Measurements from ENCODE around the gene ZNF628. TPM values are rescaled to one million over a fixed set of nuclear protein-coding genes. Genes with fewer than 3 reads are reported as not detected.
"Not testable (repeated sequence)": the region's sequence is repeated elsewhere in the genome, so short reads cannot be mapped to it uniquely, and the experiment has no call there.

The ZNF628 gene
- total RNA-seq, 2 donors from 2014 or later, result 9.9 to 12.6 TPM

DNA sequence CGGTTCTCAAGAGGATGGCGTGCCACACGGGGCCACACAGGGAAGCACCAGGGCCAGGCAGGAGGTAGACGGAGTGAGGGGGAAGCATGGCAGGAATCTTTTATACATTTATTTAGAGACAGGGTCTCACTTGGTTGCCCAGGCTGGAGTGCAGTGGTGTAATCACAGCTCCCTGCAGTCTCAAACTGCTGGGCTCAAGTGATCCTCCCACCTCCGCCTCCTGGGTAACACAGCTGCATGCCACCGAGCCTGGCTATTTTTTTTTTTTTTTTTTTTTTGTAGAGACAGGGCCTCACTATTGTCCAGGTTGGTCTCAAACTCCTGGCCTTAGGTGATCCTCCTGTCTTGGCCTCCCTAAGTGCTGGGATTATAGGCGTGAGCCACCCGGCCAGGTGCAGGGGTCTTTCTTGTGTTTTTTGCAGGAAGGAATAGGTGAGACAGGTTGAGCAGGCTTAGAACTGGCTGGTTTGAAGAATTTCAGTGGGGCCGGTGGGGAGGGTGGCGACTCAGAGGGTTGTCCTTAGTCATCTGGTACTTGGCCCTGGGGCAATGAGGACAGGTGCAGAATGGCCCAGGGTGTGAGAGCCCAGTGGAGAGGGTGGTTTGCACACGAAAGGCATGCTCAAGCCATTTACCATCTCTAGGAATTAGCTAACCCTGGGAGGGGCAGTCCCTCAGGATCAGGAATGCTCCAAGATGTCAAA is 19.4 kb downstream of the ZNF628 start:
- H3K4me3 Mint-ChIP-seq, result no peak overlapping the region
- H3K36me3 ChIP-seq (ENCODE audit: control insufficient read depth, insufficient read depth, low read length), result no peaks in the 10 kb centered on the region
- no peak overlapping the region for H3K27ac Mint-ChIP-seq
- no peak overlapping the region for H3K27ac ChIP-seq (ENCODE audit: low read depth, low read length)
- no peaks in the 10 kb centered on the region for H3K27me3 ChIP-seq (ENCODE audit: control insufficient read depth, insufficient read depth, low read length, poor library complexity, severe bottlenecking)
- no peaks in the 10 kb centered on the region for H3K4me1 ChIP-seq (ENCODE audit: control insufficient read depth, insufficient read depth, low read length)
- no peaks in the 10 kb centered on the region for H3K4me1 Mint-ChIP-seq
- no peaks in the 10 kb centered on the region for H3K9me3 Mint-ChIP-seq
- no peaks in the 10 kb centered on the region for H3K36me3 Mint-ChIP-seq (ENCODE audit: low read depth)
- WGBS, 2 experiments (ENCODE audit: insufficient coverage in 1 of 2, insufficient read length in 1 of 2), result 68 to 79% methylated on average over 5 to 11 of the region's 11 CpGs
- DNase-seq, result peak; percentile 72
- H3K9ac ChIP-seq (ENCODE audit: extremely low read depth, low read length, poor library complexity, severe bottlenecking), result no peak overlapping the region
- no peak overlapping the region for H3K4me3 ChIP-seq (ENCODE audit: low read length)
- H3K9me3 ChIP-seq (ENCODE audit: control insufficient read depth, low read length), result no peaks in the 10 kb centered on the region
- H3K27me3 Mint-ChIP-seq (ENCODE audit: insufficient read depth), result peaks cover 33% of the 10 kb centered on the region
- no peak for TF ChIP-seq CTCF (conservative IDR thresholded peaks at IDR 0.05)

DNA sequence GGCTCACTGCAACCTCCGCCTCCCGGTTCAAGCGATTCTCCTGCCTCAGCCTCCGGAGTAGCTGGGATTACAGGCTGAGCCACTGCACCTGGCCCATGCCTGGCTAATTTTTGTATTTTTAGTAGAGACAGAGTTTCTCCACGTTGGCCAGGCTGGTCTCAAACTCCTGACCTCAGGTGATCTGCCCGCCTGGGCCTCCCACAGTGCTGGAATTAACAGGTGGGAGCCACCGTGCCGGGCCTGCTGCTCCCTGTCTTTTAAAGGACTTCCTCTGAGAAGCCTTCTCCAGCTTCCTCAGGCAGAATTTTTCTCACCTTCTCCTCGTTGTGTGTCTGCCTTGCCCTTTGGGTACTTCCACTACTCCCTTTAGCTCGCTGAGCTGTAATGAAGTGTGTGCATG is 20.4 kb downstream of the ZNF628 start:
- H3K9me3 Mint-ChIP-seq; H3K27ac Mint-ChIP-seq; H3K27me3 ChIP-seq (ENCODE audit: control insufficient read depth, insufficient read depth, low read length, poor library complexity, severe bottlenecking); H3K4me3 ChIP-seq (ENCODE audit: low read length); H3K36me3 Mint-ChIP-seq (ENCODE audit: low read depth); H3K9ac ChIP-seq (ENCODE audit: extremely low read depth, low read length, poor library complexity, severe bottlenecking); H3K4me3 Mint-ChIP-seq; H3K27ac ChIP-seq (ENCODE audit: low read depth, low read length); DNase-seq; H3K36me3 ChIP-seq (ENCODE audit: control insufficient read depth, insufficient read depth, low read length); H3K4me1 ChIP-seq (ENCODE audit: control insufficient read depth, insufficient read depth, low read length); H3K9me3 ChIP-seq (ENCODE audit: control insufficient read depth, low read length); H3K4me1 Mint-ChIP-seq: not testable (repeated sequence)
- H3K27me3 Mint-ChIP-seq (ENCODE audit: insufficient read depth), result peaks cover 39% of the 10 kb centered on the region
- WGBS, 2 experiments (ENCODE audit: insufficient coverage in 1 of 2, insufficient read length in 1 of 2), result 70 to 79% methylated on average over 7 to 10 of the region's 10 CpGs

GRCh38 chr19:55497763-55498162 is 21.3 kb downstream of the ZNF628 start:
- no peak overlapping the region for H3K9ac ChIP-seq (ENCODE audit: extremely low read depth, low read length, poor library complexity, severe bottlenecking)
- WGBS, 2 experiments (ENCODE audit: insufficient coverage in 1 of 2, insufficient read length in 1 of 2), result 88 to 90% methylated on average over 11 to 13 of the region's 13 CpGs
- no peak overlapping the region for H3K27ac Mint-ChIP-seq
- no peaks in the 10 kb centered on the region for H3K4me1 Mint-ChIP-seq
- peaks cover 44% of the 10 kb centered on the region for H3K27me3 Mint-ChIP-seq (ENCODE audit: insufficient read depth)
- no peaks in the 10 kb centered on the region for H3K4me1 ChIP-seq (ENCODE audit: control insufficient read depth, insufficient read depth, low read length)
- no peak for TF ChIP-seq CTCF (conservative IDR thresholded peaks at IDR 0.05)
- H3K27me3 ChIP-seq (ENCODE audit: control insufficient read depth, insufficient read depth, low read length, poor library complexity, severe bottlenecking), result peaks cover 6% of the 10 kb centered on the region
- no peaks in the 10 kb centered on the region for H3K36me3 Mint-ChIP-seq (ENCODE audit: low read depth)
- H3K9me3 Mint-ChIP-seq, result peaks cover 4% of the 10 kb centered on the region
- no peak for DNase-seq
- H3K4me3 Mint-ChIP-seq, result no peak overlapping the region
- no peak overlapping the region for H3K4me3 ChIP-seq (ENCODE audit: low read length)
- no peak overlapping the region for H3K27ac ChIP-seq (ENCODE audit: low read depth, low read length)
- H3K9me3 ChIP-seq (ENCODE audit: control insufficient read depth, low read length), result no peaks in the 10 kb centered on the region
- no peaks in the 10 kb centered on the region for H3K36me3 ChIP-seq (ENCODE audit: control insufficient read depth, insufficient read depth, low read length)
